Thyroid gland (tissue), 4 donors: Measurements from ENCODE around the gene ATP8A1.

Source experiments
- POLR2A ChIP-seq, 2 donors: fragments of 450-650 bp; IDR thresholded peaks; one replicate each; pipeline ENCODE4 v1.6.1; 2017; ENCODE audit warnings: antibody characterized with exemption in 2 of 2, mild to moderate bottlenecking in 2 of 2, moderate library complexity in 1 of 2
- TF ChIP-seq, protein P1 (sequence below), 6 experiments: fragments of 200-600 bp in 3 of 6; fragments of 450-650 bp in 3 of 6; sonication (generic) in 3 of 6; IDR thresholded peaks; one replicate each; pipeline ENCODE4 v1.5.1; 2016 to 2019; ENCODE audit warnings: antibody characterized with exemption in 6 of 6, mild to moderate bottlenecking in 2 of 6, inconsistent platforms in 1 of 6, moderate library complexity in 1 of 6

GRCh38 chr4:42654631-42655268 is 2.2 kb downstream of the ATP8A1 start:
- TF ChIP-seq, protein P1, sequence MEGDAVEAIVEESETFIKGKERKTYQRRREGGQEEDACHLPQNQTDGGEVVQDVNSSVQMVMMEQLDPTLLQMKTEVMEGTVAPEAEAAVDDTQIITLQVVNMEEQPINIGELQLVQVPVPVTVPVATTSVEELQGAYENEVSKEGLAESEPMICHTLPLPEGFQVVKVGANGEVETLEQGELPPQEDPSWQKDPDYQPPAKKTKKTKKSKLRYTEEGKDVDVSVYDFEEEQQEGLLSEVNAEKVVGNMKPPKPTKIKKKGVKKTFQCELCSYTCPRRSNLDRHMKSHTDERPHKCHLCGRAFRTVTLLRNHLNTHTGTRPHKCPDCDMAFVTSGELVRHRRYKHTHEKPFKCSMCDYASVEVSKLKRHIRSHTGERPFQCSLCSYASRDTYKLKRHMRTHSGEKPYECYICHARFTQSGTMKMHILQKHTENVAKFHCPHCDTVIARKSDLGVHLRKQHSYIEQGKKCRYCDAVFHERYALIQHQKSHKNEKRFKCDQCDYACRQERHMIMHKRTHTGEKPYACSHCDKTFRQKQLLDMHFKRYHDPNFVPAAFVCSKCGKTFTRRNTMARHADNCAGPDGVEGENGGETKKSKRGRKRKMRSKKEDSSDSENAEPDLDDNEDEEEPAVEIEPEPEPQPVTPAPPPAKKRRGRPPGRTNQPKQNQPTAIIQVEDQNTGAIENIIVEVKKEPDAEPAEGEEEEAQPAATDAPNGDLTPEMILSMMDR (IDR thresholded peaks at IDR 0.05): peak in 1 of 6 experiments; percentile 8
- no peak for TF ChIP-seq POLR2A (IDR thresholded peaks at IDR 0.05)
